NCI-H2196 (cell line): ENCODE data around the gene MYO1B.

Source experiments
- DNase-seq: peaks from one replicate; lab custom pipeline; 2025; ENCODE audit not compliant: unreplicated experiment; lab: John Stamatoyannopoulos, UW

MYO1B gene

GRCh38 chr2:191296083-191297006 lies 51.1 kb downstream of the MYO1B start:
- no peak for DNase-seq

- no peak for DNase-seq
These were observed 51.8 kb downstream of the MYO1B start for GRCh38 chr2:191297033-191297432.

GRCh38 chr2:191298306-191298705 lies 53.1 kb downstream of the MYO1B start:
- no peak for DNase-seq

- no peak for DNase-seq
These were observed 53.8 kb downstream of the MYO1B start for GRCh38 chr2:191299010-191299409.

- DNase-seq = no peak
These were observed 54.7 kb downstream of the MYO1B start for GRCh38 chr2:191299866-191300265.

- DNase-seq = no peak
These were observed 56.8 kb downstream of the MYO1B start for GRCh38 chr2:191301971-191302370.

GRCh38 chr2:191302459-191303139 lies 57.4 kb downstream of the MYO1B start:
- DNase-seq = no peak

GRCh38 chr2:191303140-191304005 lies 58.2 kb downstream of the MYO1B start:
- DNase-seq = no peak

- DNase-seq = no peak
These were observed 60.0 kb downstream of the MYO1B start for GRCh38 chr2:191304939-191305875.

GRCh38 chr2:191308026-191308425 lies 62.8 kb downstream of the MYO1B start:
- DNase-seq = no peak

- DNase-seq = no peak
These were observed 66.0 kb downstream of the MYO1B start for GRCh38 chr2:191311156-191311555.

GRCh38 chr2:191311627-191312026 lies 66.4 kb downstream of the MYO1B start:
- no peak for DNase-seq

GRCh38 chr2:191312163-191312562 lies 67.0 kb downstream of the MYO1B start:
- no peak for DNase-seq

- DNase-seq = no peak
These were observed 67.5 kb downstream of the MYO1B start for GRCh38 chr2:191312662-191313061.

GRCh38 chr2:191314697-191315364 lies 69.6 kb downstream of the MYO1B start:
- no peak for DNase-seq

GRCh38 chr2:191315365-191315752 lies 70.2 kb downstream of the MYO1B start:
- no peak for DNase-seq

- no peak for DNase-seq
These were observed 71.2 kb downstream of the MYO1B start for GRCh38 chr2:191316246-191316994.

GRCh38 chr2:191318037-191318728 lies 73.0 kb downstream of the MYO1B start:
- no peak for DNase-seq
